Astrocyte of the cerebellum (primary cell): ENCODE data around the gene GRM3.

Experiments
- DNase-seq: peaks from one replicate; pipeline ENCODE4 v3.0.0-alpha.2; 2011; ENCODE audit warnings: low read depth
- H3K4me3 ChIP-seq: 2 replicates; pipeline ENCODE4 v1.5.1; 2011; ENCODE audit warnings: mild to moderate bottlenecking, low read depth, low read length, moderate library complexity
- CTCF ChIP-seq: IDR thresholded peaks from 2 replicates; pipeline ENCODE4 v1.5.1; 2012; ENCODE audit warnings: low read length, low read depth, moderate library complexity, mild to moderate bottlenecking; ENCODE audit errors: missing control alignments
- in situ Hi-C: cut with HindIII; loops from 2 replicates; pipeline ENCODE4 v1.10.0; 2017; ENCODE audit warnings: low sequenced_read_pairs

Gene GRM3

GRCh38 chr7:86689363-86689762 is 45.7 kb downstream of the GRM3 start:
- no peak for TF ChIP-seq CTCF
- in situ Hi-C loops = no loop called here
- DNase-seq = no peak
- H3K4me3 ChIP-seq = no peak overlapping the region

GRCh38 chr7:86692755-86693154 is 49.0 kb downstream of the GRM3 start:
- in situ Hi-C loops = no loop called here
- TF ChIP-seq CTCF = no peak
- DNase-seq = no peak
- H3K4me3 ChIP-seq = no peak overlapping the region

DNA sequence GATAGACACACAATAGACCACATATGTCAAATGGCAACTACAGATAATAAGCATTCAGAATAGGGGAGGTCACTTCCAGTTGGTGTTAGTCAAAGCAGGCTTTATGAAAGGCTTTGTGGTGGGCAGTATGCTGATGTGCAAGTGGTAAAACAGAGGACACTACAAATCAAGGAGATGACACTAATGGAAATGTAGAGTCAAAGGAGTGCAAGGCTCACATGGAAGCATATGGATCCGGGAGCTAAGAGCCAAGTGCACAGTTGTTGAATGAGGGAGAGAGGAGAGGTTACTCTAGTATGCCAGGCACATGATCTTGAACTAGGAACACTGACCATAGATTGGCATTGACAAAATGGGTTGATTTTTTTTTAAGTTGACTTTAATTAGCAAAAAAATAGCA is 62.7 kb downstream of the GRM3 start:
- TF ChIP-seq CTCF = no peak
- in situ Hi-C loops = no loop called here
- DNase-seq = no peak
- no peak overlapping the region for H3K4me3 ChIP-seq

DNA sequence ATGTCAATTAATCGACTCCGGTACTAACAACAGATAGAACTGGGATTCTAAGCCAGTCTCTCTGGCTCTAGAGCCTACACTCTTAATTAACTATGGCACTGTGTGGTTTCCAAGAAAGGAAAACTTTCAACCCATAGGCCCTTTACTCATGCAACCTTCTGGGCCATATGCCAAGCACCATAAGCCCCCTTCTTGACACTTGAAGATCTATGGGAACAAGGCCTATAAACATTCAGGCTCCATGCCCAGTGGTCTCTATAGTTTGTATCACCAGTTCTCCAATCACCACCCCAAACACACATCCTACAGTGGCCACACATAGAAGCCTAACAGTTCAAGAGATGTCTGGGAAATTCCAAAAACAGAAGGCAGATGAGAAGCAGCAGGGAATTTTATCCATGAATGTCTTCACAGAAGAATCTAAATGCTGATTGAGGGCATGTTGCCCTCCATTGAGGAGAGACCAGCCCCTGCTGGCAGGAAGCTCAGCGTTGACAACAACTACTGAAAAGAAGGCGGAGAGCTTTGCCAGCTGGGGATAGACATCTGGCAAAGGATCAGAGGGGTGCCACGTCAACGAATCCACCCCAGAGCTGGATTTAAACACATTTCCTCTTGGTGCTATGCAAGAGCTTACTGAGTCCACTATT is 64.4 kb downstream of the GRM3 start:
- DNase-seq = no peak
- no peak for TF ChIP-seq CTCF
- H3K4me3 ChIP-seq = no peak overlapping the region
- in situ Hi-C loops = no loop called here

DNA sequence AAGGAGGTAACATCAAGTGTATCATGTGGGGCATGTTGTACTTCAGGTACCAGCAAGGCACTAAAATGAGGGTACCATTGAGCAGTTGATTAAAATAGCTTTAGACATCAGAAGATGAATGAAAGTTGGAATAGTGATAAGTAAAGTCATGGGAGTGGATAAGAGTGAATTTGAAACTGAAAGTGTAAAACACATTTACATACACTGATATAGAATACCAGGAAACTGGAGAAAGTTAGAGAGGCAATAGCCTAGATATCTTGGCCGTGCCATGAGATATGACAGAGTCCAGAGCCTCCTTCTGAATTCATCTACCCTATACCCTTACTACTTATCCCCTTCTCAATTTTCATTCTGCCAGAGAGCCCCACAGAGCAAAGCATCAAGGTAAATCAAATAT is 76.6 kb downstream of the GRM3 start:
- DNase-seq = no peak
- H3K4me3 ChIP-seq = no peak overlapping the region
- no peak for TF ChIP-seq CTCF
- in situ Hi-C loops = no loop called here

GRCh38 chr7:86733783-86734182 is 90.1 kb downstream of the GRM3 start:
- in situ Hi-C loops = no loop called here
- no peak for DNase-seq
- TF ChIP-seq CTCF = no peak
- H3K4me3 ChIP-seq = no peak overlapping the region
